ENCODE results near the gene PODXL2. TPM values are rescaled to one million over a fixed set of nuclear protein-coding genes. Genes with fewer than 3 reads are reported as not detected.

The PODXL2 gene
- total and polyA plus RNA-seq, 2 donors (not counting 1 experiment from before 2014, with no cell fraction given) = 3.1 to 4.0 TPM

DNA sequence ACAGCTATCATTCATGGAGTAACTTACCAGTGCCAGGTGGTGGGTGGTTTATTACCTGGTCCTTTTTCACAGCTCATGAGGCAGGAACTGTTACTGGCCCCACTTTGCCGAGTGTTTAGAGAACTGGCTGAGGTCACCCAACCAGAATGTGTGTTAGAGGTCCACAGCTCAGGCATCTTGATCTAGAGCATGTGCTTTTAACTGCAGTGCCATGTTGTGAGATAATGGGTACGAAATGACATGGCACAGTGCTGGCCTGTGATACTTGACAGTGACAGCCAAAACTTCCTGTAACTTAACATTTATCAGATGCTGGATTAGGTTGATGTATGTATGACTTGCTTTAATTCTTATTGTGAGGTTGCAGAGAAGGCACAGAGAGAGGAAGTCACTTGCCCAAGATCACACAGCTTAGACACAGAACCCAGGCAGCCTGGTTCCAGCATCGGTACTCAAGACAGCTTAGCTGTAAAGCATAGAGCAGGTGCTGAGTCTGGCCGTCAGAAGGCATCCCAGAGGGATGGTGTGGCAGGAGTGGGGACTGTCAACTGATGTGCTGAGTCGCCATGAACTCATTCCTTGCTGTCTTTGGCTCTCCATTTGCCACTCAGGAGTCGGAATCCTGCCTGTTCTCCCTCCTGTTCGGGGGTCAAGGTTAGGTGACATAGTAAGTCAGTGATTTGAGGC lies 21.2 kb upstream of the PODXL2 start:
- no peak for TF ChIP-seq EZH2 (IDR thresholded peaks at IDR 0.05; ENCODE audit: borderline replicate concordance, insufficient read depth, low read depth, low read length, poor library complexity, severe bottlenecking)
- no peaks in the 10 kb centered on the region for H3K27me3 Mint-ChIP-seq
- intact Hi-C loops (cut with micrococcal nuclease) = no loop called here
- no peaks in the 10 kb centered on the region for H4K20me1 ChIP-seq (ENCODE audit: control insufficient read depth, insufficient read depth, low read length, poor library complexity, severe bottlenecking)
- no peaks in the 10 kb centered on the region for H3K9me3 ChIP-seq (ENCODE audit: control extremely low read depth in 1 of 3, control insufficient read depth in 2 of 3, insufficient read depth in 1 of 3, low read length in 2 of 3)
- no peak overlapping the region for H3K4me3 Mint-ChIP-seq
- ChIA-PET CTCF (no interaction called here), POLR2A (no interaction called here)
- peaks cover 0 to 64% of the 10 kb centered on the region in 2 experiments for H3K36me3 ChIP-seq (replicated peaks in 1 of 2; ENCODE audit: control extremely low read depth in 1 of 2, control insufficient read depth in 1 of 2, extremely low read depth in 1 of 2, insufficient read depth in 2 of 2, low read length in 1 of 2)
- no peak for DNase-seq
- no peaks in the 10 kb centered on the region for H3K27me3 ChIP-seq (replicated peaks in 1 of 4; ENCODE audit: control extremely low read depth in 1 of 4, control insufficient read depth in 3 of 4, insufficient read depth in 4 of 4, low read length in 3 of 4)
- WGBS (ENCODE audit: insufficient coverage) = 97% methylated on average over 5 of the region's 7 CpGs
- no peak overlapping the region for H3K9ac ChIP-seq (ENCODE audit: low read length)
- H3K79me2 ChIP-seq (ENCODE audit: control insufficient read depth, insufficient read depth, low read length) = no peaks in the 10 kb centered on the region
- no peak overlapping the region for H3K4me2 ChIP-seq (replicated peaks; ENCODE audit: low read depth, low read length, poor library complexity, severe bottlenecking)
- no peak overlapping the region for H3K27ac Mint-ChIP-seq
- peaks cover 5 to 7% of the 10 kb centered on the region in 2 donors for H3K4me1 ChIP-seq (ENCODE audit: control insufficient read depth in 2 of 2, insufficient read depth in 2 of 2, low read length in 2 of 2)
- H3K4me1 Mint-ChIP-seq = peaks cover 16% of the 10 kb centered on the region
- H3K27ac ChIP-seq (ENCODE audit: low read length in 2 of 2) = no peak overlapping the region
- no peaks in the 10 kb centered on the region for H3K9me3 Mint-ChIP-seq (ENCODE audit: insufficient read depth)
- H2AFZ ChIP-seq (ENCODE audit: insufficient read depth, low read depth, low read length, poor library complexity, severe bottlenecking) = no peak overlapping the region
- no peak overlapping the region for H3K4me3 ChIP-seq (ENCODE audit: control extremely low read depth in 1 of 5, extremely low read depth in 1 of 5, insufficient read depth in 1 of 5, low read depth in 2 of 5, low read length in 4 of 5)
- ATAC-seq (ENCODE audit: low read depth) = no peak

DNA sequence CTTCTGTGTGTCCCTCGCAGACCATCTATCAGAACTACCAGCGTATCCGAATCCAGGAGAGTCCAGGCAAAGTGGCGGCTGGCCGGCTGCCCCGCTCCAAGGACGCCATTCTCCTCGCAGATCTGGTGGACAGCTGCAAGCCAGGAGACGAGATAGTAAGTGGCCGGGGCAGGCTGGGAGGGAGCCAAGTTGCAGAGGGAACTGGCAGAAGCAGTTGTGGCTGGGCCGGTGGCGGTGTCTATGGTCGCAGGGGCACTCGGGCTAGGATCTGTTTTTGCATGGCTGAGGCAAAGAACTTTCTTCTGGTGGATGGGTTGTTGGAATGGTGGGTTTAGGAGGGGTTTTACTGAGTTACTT lies 20.6 kb upstream of the PODXL2 start:
- no peak overlapping the region for H3K4me2 ChIP-seq (replicated peaks; ENCODE audit: low read depth, low read length, poor library complexity, severe bottlenecking)
- ChIA-PET CTCF (interaction anchor here (1.4 kb wide), 1 partner anchor 33 kb away, joined by 5 read pairs; no protein-coding TSS in a partner anchor), POLR2A (no interaction called here)

More for the DNA sequence above, 20.6 kb upstream of the PODXL2 start:
- peaks cover 5 to 7% of the 10 kb centered on the region in 2 donors for H3K4me1 ChIP-seq (ENCODE audit: control insufficient read depth in 2 of 2, insufficient read depth in 2 of 2, low read length in 2 of 2)
- no peaks in the 10 kb centered on the region for H4K20me1 ChIP-seq (ENCODE audit: control insufficient read depth, insufficient read depth, low read length, poor library complexity, severe bottlenecking)
- H3K9me3 ChIP-seq (ENCODE audit: control extremely low read depth in 1 of 3, control insufficient read depth in 2 of 3, insufficient read depth in 1 of 3, low read length in 2 of 3) = no peaks in the 10 kb centered on the region
- H3K9ac ChIP-seq (ENCODE audit: low read length) = no peak overlapping the region
- H2AFZ ChIP-seq (ENCODE audit: insufficient read depth, low read depth, low read length, poor library complexity, severe bottlenecking) = no peak overlapping the region
- 98% methylated on average over 14 of the region's 14 CpGs for WGBS (ENCODE audit: insufficient coverage)
- DNase-seq = no peak
- no peak overlapping the region for H3K27ac ChIP-seq (ENCODE audit: low read length in 2 of 2)
- no peak overlapping the region for H3K27ac Mint-ChIP-seq
- H3K27me3 Mint-ChIP-seq = no peaks in the 10 kb centered on the region
- H3K9me3 Mint-ChIP-seq (ENCODE audit: insufficient read depth) = no peaks in the 10 kb centered on the region
- intact Hi-C loops (cut with micrococcal nuclease) = no loop called here
- H3K4me3 ChIP-seq (ENCODE audit: control extremely low read depth in 1 of 5, extremely low read depth in 1 of 5, insufficient read depth in 1 of 5, low read depth in 2 of 5, low read length in 4 of 5) = no peak overlapping the region
- peaks cover 0 to 69% of the 10 kb centered on the region in 2 experiments for H3K36me3 ChIP-seq (replicated peaks in 1 of 2; ENCODE audit: control extremely low read depth in 1 of 2, control insufficient read depth in 1 of 2, extremely low read depth in 1 of 2, insufficient read depth in 2 of 2, low read length in 1 of 2)
- no peaks in the 10 kb centered on the region for H3K27me3 ChIP-seq (replicated peaks in 1 of 4; ENCODE audit: control extremely low read depth in 1 of 4, control insufficient read depth in 3 of 4, insufficient read depth in 4 of 4, low read length in 3 of 4)
- no peak overlapping the region for H3K4me3 Mint-ChIP-seq
- H3K79me2 ChIP-seq (ENCODE audit: control insufficient read depth, insufficient read depth, low read length) = no peaks in the 10 kb centered on the region
- H3K4me1 Mint-ChIP-seq = peaks cover 16% of the 10 kb centered on the region
- no peak for ATAC-seq (ENCODE audit: low read depth)
- TF ChIP-seq EZH2 (IDR thresholded peaks at IDR 0.05; ENCODE audit: borderline replicate concordance, insufficient read depth, low read depth, low read length, poor library complexity, severe bottlenecking) = no peak
- TF ChIP-seq, protein P1, sequence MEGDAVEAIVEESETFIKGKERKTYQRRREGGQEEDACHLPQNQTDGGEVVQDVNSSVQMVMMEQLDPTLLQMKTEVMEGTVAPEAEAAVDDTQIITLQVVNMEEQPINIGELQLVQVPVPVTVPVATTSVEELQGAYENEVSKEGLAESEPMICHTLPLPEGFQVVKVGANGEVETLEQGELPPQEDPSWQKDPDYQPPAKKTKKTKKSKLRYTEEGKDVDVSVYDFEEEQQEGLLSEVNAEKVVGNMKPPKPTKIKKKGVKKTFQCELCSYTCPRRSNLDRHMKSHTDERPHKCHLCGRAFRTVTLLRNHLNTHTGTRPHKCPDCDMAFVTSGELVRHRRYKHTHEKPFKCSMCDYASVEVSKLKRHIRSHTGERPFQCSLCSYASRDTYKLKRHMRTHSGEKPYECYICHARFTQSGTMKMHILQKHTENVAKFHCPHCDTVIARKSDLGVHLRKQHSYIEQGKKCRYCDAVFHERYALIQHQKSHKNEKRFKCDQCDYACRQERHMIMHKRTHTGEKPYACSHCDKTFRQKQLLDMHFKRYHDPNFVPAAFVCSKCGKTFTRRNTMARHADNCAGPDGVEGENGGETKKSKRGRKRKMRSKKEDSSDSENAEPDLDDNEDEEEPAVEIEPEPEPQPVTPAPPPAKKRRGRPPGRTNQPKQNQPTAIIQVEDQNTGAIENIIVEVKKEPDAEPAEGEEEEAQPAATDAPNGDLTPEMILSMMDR (IDR thresholded peaks at IDR 0.05) = no peak

All from B cell (primary cell).